ENCODE data around the gene DLG5. TPM values are rescaled to one million over a fixed set of nuclear protein-coding genes. Genes with fewer than 3 reads are reported as not detected.

DLG5 gene
- total RNA-seq, 1 donor from 2014 or later, result 58.4 TPM

DNA sequence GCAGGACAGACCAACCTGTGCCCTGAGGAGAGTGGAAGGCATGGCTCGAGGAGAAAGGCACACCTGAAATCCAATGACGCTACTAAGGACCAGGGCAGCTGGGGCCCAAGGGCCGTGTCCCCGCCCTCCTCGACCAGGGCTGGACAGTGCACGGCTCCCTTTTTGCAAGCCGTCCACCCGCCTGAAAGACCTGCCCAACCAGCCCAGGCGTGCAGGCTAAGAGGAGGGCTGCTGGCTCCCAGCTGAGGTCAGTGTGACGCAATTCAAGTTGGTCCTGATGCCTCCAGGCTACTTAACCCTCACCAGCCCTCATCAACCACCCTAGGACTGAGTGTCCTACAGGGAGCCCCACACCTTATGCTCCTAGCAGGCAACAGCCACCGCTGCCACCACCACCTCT is 69.3 kb downstream of the DLG5 start:
- no peak overlapping the region for H2AFZ ChIP-seq (ENCODE audit: low read depth, low read length)
- H4K20me1 ChIP-seq (ENCODE audit: insufficient read depth, low read length), result peaks cover 61% of the 10 kb centered on the region
- Mint-ChIP-seq H3K4me3 (ENCODE audit: unreplicated experiment) (no peak overlapping the region), H3K4me1 (ENCODE audit: low read depth, unreplicated experiment) (no peaks in the 10 kb centered on the region), H3K27ac (ENCODE audit: unreplicated experiment) (no peak overlapping the region), H3K27me3 (ENCODE audit: low read depth, unreplicated experiment) (no peaks in the 10 kb centered on the region), H3K36me3 (ENCODE audit: low read depth, unreplicated experiment) (peaks cover 10% of the 10 kb centered on the region), H3K9me3 (ENCODE audit: unreplicated experiment) (no peaks in the 10 kb centered on the region)
- H3K36me3 ChIP-seq (ENCODE audit: insufficient read depth, low read length), result peaks cover 15% of the 10 kb centered on the region
- TF ChIP-seq EZH2 (IDR thresholded peaks at IDR 0.05; ENCODE audit: insufficient read depth, low read length), result no peak
- TF ChIP-seq, protein P1, sequence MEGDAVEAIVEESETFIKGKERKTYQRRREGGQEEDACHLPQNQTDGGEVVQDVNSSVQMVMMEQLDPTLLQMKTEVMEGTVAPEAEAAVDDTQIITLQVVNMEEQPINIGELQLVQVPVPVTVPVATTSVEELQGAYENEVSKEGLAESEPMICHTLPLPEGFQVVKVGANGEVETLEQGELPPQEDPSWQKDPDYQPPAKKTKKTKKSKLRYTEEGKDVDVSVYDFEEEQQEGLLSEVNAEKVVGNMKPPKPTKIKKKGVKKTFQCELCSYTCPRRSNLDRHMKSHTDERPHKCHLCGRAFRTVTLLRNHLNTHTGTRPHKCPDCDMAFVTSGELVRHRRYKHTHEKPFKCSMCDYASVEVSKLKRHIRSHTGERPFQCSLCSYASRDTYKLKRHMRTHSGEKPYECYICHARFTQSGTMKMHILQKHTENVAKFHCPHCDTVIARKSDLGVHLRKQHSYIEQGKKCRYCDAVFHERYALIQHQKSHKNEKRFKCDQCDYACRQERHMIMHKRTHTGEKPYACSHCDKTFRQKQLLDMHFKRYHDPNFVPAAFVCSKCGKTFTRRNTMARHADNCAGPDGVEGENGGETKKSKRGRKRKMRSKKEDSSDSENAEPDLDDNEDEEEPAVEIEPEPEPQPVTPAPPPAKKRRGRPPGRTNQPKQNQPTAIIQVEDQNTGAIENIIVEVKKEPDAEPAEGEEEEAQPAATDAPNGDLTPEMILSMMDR (IDR thresholded peaks at IDR 0.05; ENCODE audit: insufficient read depth, low read depth, low read length), result no peak
- no peak overlapping the region for H3K27ac ChIP-seq (ENCODE audit: low read depth, low read length)
- no peaks in the 10 kb centered on the region for H3K9me3 ChIP-seq (ENCODE audit: insufficient read depth, low read depth, low read length)
- FAIRE-seq, result no peak
- no peaks in the 10 kb centered on the region for H3K4me1 ChIP-seq (ENCODE audit: insufficient read depth, low read length)
- H3K9ac ChIP-seq (ENCODE audit: low read length), result no peak overlapping the region
- peaks cover 23% of the 10 kb centered on the region for H3K79me2 ChIP-seq (ENCODE audit: insufficient read depth, low read length)
- H3K4me2 ChIP-seq (ENCODE audit: low read length), result no peak overlapping the region
- H3K27me3 ChIP-seq (ENCODE audit: insufficient read depth, low read length), result no peaks in the 10 kb centered on the region
- no peak for DNase-seq (ENCODE audit: low read depth)
- no peak overlapping the region for H3K4me3 ChIP-seq (ENCODE audit: insufficient read depth, low read depth, low read length)

DNA sequence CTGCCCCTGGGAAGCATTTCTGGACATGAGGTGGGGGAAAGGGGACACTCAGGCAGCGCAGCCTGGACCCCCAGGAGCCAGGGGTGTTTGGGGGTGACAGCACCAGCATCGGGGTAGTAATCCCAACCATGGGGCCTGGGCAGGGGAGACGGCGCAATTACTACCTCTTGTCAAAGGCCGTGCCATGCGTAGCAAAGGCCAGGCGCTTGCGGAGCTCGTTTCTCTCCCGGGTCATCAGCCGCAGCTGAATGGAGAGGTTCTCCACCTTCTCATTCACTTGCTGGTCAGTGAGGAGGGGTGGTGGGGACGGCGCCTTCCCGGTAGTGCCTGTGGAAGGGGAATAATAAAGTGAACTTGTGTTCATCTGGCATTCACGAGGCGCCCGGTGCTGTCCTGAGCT is 70.0 kb downstream of the DLG5 start:
- peaks cover 12% of the 10 kb centered on the region for H3K36me3 Mint-ChIP-seq (ENCODE audit: low read depth, unreplicated experiment)
- H3K4me3 Mint-ChIP-seq (ENCODE audit: unreplicated experiment), result no peak overlapping the region
- no peak overlapping the region for H3K27ac Mint-ChIP-seq (ENCODE audit: unreplicated experiment)
- TF ChIP-seq EZH2 (IDR thresholded peaks at IDR 0.05; ENCODE audit: insufficient read depth, low read length), result no peak
- TF ChIP-seq, protein P1 (IDR thresholded peaks at IDR 0.05; ENCODE audit: insufficient read depth, low read depth, low read length), result no peak
- no peaks in the 10 kb centered on the region for H3K4me1 Mint-ChIP-seq (ENCODE audit: low read depth, unreplicated experiment)
- no peaks in the 10 kb centered on the region for H3K27me3 Mint-ChIP-seq (ENCODE audit: low read depth, unreplicated experiment)
- Histone ChIP-seq H3K9ac (ENCODE audit: low read length) (no peak overlapping the region), H3K9me3 (ENCODE audit: insufficient read depth, low read depth, low read length) (no peaks in the 10 kb centered on the region), H3K27me3 (ENCODE audit: insufficient read depth, low read length) (no peaks in the 10 kb centered on the region), H3K4me1 (ENCODE audit: insufficient read depth, low read length) (no peaks in the 10 kb centered on the region), H3K36me3 (ENCODE audit: insufficient read depth, low read length) (peaks cover 15% of the 10 kb centered on the region), H2AFZ (ENCODE audit: low read depth, low read length) (no peak overlapping the region), H3K4me3 (ENCODE audit: insufficient read depth, low read depth, low read length) (no peak overlapping the region), H4K20me1 (ENCODE audit: insufficient read depth, low read length) (peaks cover 54% of the 10 kb centered on the region), H3K27ac (ENCODE audit: low read depth, low read length) (no peak overlapping the region), H3K79me2 (ENCODE audit: insufficient read depth, low read length) (peaks cover 16% of the 10 kb centered on the region), H3K4me2 (ENCODE audit: low read length) (no peak overlapping the region)
- DNase-seq (ENCODE audit: low read depth) (no peak), FAIRE-seq (no peak)
- H3K9me3 Mint-ChIP-seq (ENCODE audit: unreplicated experiment), result no peaks in the 10 kb centered on the region

DNA sequence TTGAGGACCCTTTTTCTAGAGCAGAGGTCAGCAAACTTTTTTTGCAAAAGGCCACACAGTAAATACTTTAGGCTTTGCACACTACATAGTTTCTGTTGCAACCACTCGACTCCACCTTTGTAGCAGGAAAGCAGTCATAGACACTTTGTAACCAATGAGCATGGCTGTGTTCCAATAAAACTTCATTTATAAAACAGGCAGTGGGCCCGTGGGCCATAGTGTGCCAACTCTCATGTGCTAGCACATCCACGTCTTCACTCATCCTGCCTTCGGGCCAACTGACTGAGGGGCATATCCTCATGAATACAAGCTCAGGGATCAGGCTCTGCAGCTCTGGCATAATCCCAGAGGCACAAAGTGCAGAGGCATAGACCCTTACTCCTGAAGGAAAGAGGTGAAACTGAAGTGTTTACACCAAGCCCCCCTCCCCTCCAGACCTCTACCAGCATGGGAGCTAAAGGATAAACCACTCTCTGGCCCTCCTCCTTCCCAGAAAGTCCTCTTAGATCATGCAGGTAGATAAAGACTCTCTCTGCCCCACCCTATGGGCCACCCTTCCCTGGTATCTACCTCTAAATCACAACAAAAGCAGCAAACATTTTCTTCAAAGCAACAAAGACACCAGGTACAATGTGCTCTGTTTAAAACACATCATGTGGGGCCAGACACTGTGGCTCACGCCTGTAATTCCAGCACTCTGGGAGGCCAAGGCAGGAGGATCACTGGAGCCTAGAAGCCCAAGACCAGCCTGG is 71.0 kb downstream of the DLG5 start:
- no peak overlapping the region for H3K4me3 ChIP-seq (ENCODE audit: insufficient read depth, low read depth, low read length)
- no peak overlapping the region for H3K27ac Mint-ChIP-seq (ENCODE audit: unreplicated experiment)

More for the DNA sequence above, 71.0 kb downstream of the DLG5 start:
- H3K4me1 Mint-ChIP-seq (ENCODE audit: low read depth, unreplicated experiment), result no peaks in the 10 kb centered on the region
- H3K36me3 Mint-ChIP-seq (ENCODE audit: low read depth, unreplicated experiment), result peaks cover 15% of the 10 kb centered on the region
- Histone ChIP-seq H3K27me3 (ENCODE audit: insufficient read depth, low read length) (no peaks in the 10 kb centered on the region), H4K20me1 (ENCODE audit: insufficient read depth, low read length) (peaks cover 46% of the 10 kb centered on the region), H3K36me3 (ENCODE audit: insufficient read depth, low read length) (peaks cover 18% of the 10 kb centered on the region), H3K27ac (ENCODE audit: low read depth, low read length) (no peak overlapping the region), H3K9ac (ENCODE audit: low read length) (no peak overlapping the region), H3K4me1 (ENCODE audit: insufficient read depth, low read length) (no peaks in the 10 kb centered on the region), H3K9me3 (ENCODE audit: insufficient read depth, low read depth, low read length) (no peaks in the 10 kb centered on the region), H3K79me2 (ENCODE audit: insufficient read depth, low read length) (peaks cover 7% of the 10 kb centered on the region), H3K4me2 (ENCODE audit: low read length) (no peak overlapping the region), H2AFZ (ENCODE audit: low read depth, low read length) (no peak overlapping the region)
- no peak for TF ChIP-seq EZH2 (IDR thresholded peaks at IDR 0.05; ENCODE audit: insufficient read depth, low read length)
- TF ChIP-seq, protein P1 (IDR thresholded peaks at IDR 0.05; ENCODE audit: insufficient read depth, low read depth, low read length), result no peak
- FAIRE-seq (no peak), DNase-seq (ENCODE audit: low read depth) (no peak)
- H3K27me3 Mint-ChIP-seq (ENCODE audit: low read depth, unreplicated experiment), result no peaks in the 10 kb centered on the region
- no peaks in the 10 kb centered on the region for H3K9me3 Mint-ChIP-seq (ENCODE audit: unreplicated experiment)
- no peak overlapping the region for H3K4me3 Mint-ChIP-seq (ENCODE audit: unreplicated experiment)

Data from astrocyte (in vitro differentiated cells and primary cell).